Lower lobe of right lung (tissue), 2 donors: ENCODE measurements around the gene RNF146. TPM values are rescaled to one million over a fixed set of nuclear protein-coding genes. Genes with fewer than 3 reads are reported as not detected.
A peak's percentile ranks its signal among the peaks of the same experiment; 100 is the strongest.
"Not testable (repeated sequence)": the region's sequence is repeated elsewhere in the genome, so short reads cannot be mapped to it uniquely, and the experiment has no call there.

Experiments used
- ATAC-seq, 2 donors: fragments of 200-7000 bp; cut with Tn5 transposase; one replicate each; pipeline ENCODE4 v1.9.1; 2020 to 2022; ENCODE audit warnings: mild to moderate bottlenecking in 2 of 2, moderate library complexity in 2 of 2
- DNase-seq: peaks from one replicate; pipeline ENCODE4 v3.0.0-alpha.2; 2020
- H3K27ac ChIP-seq: fragments of 200-600 bp; one replicate; pipeline ENCODE4 v1.8.0; 2022
- H3K27me3 ChIP-seq: fragments of 200-600 bp; one replicate; pipeline ENCODE4 v1.8.0; 2022; ENCODE audit warnings: low read depth
- H3K36me3 ChIP-seq: fragments of 200-600 bp; one replicate; pipeline ENCODE4 v1.8.0; 2022; ENCODE audit warnings: mild to moderate bottlenecking
- H3K4me1 ChIP-seq: fragments of 200-600 bp; one replicate; pipeline ENCODE4 v1.8.0; 2022
- H3K4me3 ChIP-seq: fragments of 200-600 bp; one replicate; pipeline ENCODE4 v1.8.0; 2022; ENCODE audit warnings: mild to moderate bottlenecking
- H3K9me3 ChIP-seq: fragments of 200-600 bp; one replicate; pipeline ENCODE4 v1.8.0; 2022
- CTCF ChIP-seq: fragments of 200-600 bp; IDR thresholded peaks from one replicate; pipeline ENCODE4 v1.8.0; 2022; ENCODE audit warnings: antibody characterized with exemption, mild to moderate bottlenecking
- intact Hi-C: fragments of 100-400 bp; cut with DNase I; formaldehyde crosslinking; loops from one replicate; pipeline ENCODE4 v1.11.0; 2022
- long read RNA-seq: library from polyadenylated mRNA; unstranded; transcript quantifications from one replicate; pipeline ENCODE4 v2.0.0, GENCODE V29; 2021
- total RNA-seq: library from RNA; stranded (reverse); fragmentation: NEBNext Ultra II Directional; extraction: Animal tissue kit (Norgen Biotek cat#: 25700); gene quantifications from one replicate; pipeline ENCODE4 v1.2.1, GENCODE V29; 2021
- donor health status: DM: no; HTN: yes; CAD: no; lungs with severe emphysema.

The RNF146 gene
- total RNA-seq, result 61.7 TPM
- long read RNA-seq, partial matches to known transcripts, result 1 of 13 reads
- long read RNA-seq, other reads (novel, unspliced or antisense), result 4 of 13 reads

GRCh38 chr6:127266178-127266891, at the start of gene RNF146:
Gene RNF146 (plus strand): TSS chr6:127266864. CDS start chr6:127280339, 13,475 bp downstream.
- intact Hi-C loops, result no loop called here
- Histone ChIP-seq H3K9me3 (no peaks in the 10 kb centered on the region), H3K27ac (peak within 1 kb of the TSS; percentile 99), H3K27me3 (no peaks in the 10 kb centered on the region), H3K36me3 (no peaks in the 10 kb centered on the region), H3K4me3 (peak within 1 kb of the TSS; percentile 83), H3K4me1 (peaks cover 38% of the 10 kb centered on the region)
- ATAC-seq, result peak; percentile 96 to 97
- peak; percentile 89 for DNase-seq
- peak; percentile 63 for TF ChIP-seq CTCF

GRCh38 chr6:127219869-127220268, 46.8 kb upstream of the RNF146 start:
- Histone ChIP-seq H3K27ac (no peak overlapping the region), H3K27me3 (no peaks in the 10 kb centered on the region), H3K9me3 (no peaks in the 10 kb centered on the region), H3K36me3 (no peaks in the 10 kb centered on the region), H3K4me1 (no peaks in the 10 kb centered on the region), H3K4me3 (no peak overlapping the region)
- intact Hi-C loops, result no loop called here
- ATAC-seq (no peak), DNase-seq (no peak)
- TF ChIP-seq CTCF, result no peak

- no peak for ATAC-seq
- H3K4me3 ChIP-seq, result no peak overlapping the region
- H3K9me3 ChIP-seq, result no peaks in the 10 kb centered on the region
- no peaks in the 10 kb centered on the region for H3K4me1 ChIP-seq
- DNase-seq, result no peak
- no peaks in the 10 kb centered on the region for H3K27me3 ChIP-seq
- H3K27ac ChIP-seq, result no peak overlapping the region
- no peak for TF ChIP-seq CTCF
- intact Hi-C loops, result no loop called here
- H3K36me3 ChIP-seq, result no peaks in the 10 kb centered on the region
Measured at GRCh38 chr6:127221201-127221600, 45.5 kb upstream of the RNF146 start.

GRCh38 chr6:127222418-127222817, 44.2 kb upstream of the RNF146 start:
- Histone ChIP-seq H3K27me3 (no peaks in the 10 kb centered on the region), H3K36me3 (no peaks in the 10 kb centered on the region), H3K4me3 (no peak overlapping the region), H3K9me3 (no peaks in the 10 kb centered on the region), H3K27ac (no peak overlapping the region), H3K4me1 (no peaks in the 10 kb centered on the region)
- DNase-seq (no peak), ATAC-seq (no peak)
- intact Hi-C loops, result no loop called here
- no peak for TF ChIP-seq CTCF

- H3K27ac ChIP-seq, result no peak overlapping the region
- ATAC-seq, result no peak
- DNase-seq, result no peak
- no peaks in the 10 kb centered on the region for H3K4me1 ChIP-seq
- H3K9me3 ChIP-seq, result no peaks in the 10 kb centered on the region
- intact Hi-C loops, result no loop called here
- TF ChIP-seq CTCF, result no peak
- H3K4me3 ChIP-seq, result no peak overlapping the region
- H3K36me3 ChIP-seq, result no peaks in the 10 kb centered on the region
- no peaks in the 10 kb centered on the region for H3K27me3 ChIP-seq
Measured at GRCh38 chr6:127225497-127225896, 41.2 kb upstream of the RNF146 start.

GRCh38 chr6:127233819-127234218, 32.8 kb upstream of the RNF146 start:
- H3K9me3 ChIP-seq, H3K27me3 ChIP-seq, H3K36me3 ChIP-seq, H3K4me1 ChIP-seq, ATAC-seq, H3K4me3 ChIP-seq, DNase-seq, intact Hi-C loops, H3K27ac ChIP-seq: not testable (repeated sequence)
